AG08395 (cell line): ENCODE measurements around the gene KCNN4.
"Not testable (repeated sequence)": the region's sequence is repeated elsewhere in the genome, so short reads cannot be mapped to it uniquely, and the experiment has no call there.

ENCODE experiments used
- DNase-seq: peaks from one replicate; pipeline ENCODE4 v3.0.0; 2012; ENCODE audit warnings: mixed read lengths, low spot score

The KCNN4 gene

GRCh38 chr19:43774103-43774939 is 6.5 kb downstream of the KCNN4 start:
- DNase-seq = peak; percentile 66

GRCh38 chr19:43773725-43774102 is 7.1 kb downstream of the KCNN4 start:
- no peak for DNase-seq

DNA sequence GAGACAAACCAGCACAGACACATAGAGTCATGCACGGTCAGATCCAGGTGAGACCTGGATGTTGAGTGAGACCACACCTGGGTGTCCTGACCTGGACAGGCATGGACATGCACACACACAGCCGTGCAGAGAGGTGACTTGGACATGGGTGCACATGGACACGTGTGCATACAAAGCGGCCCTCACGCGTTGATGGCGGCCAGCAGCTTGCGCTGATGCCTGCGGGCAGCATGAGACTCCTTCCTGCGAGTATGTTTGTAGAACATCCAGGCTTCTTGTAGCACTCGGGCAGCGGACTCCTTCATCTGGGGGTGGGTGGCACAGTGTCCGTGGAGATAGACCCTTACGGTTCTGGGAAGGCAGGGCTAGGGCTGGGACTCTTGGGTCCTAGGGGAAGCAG is 11.5 kb downstream of the KCNN4 start:
- no peak for DNase-seq

- DNase-seq = no peak
Measured at GRCh38 chr19:43768273-43769050, 12.3 kb downstream of the KCNN4 start.

DNA sequence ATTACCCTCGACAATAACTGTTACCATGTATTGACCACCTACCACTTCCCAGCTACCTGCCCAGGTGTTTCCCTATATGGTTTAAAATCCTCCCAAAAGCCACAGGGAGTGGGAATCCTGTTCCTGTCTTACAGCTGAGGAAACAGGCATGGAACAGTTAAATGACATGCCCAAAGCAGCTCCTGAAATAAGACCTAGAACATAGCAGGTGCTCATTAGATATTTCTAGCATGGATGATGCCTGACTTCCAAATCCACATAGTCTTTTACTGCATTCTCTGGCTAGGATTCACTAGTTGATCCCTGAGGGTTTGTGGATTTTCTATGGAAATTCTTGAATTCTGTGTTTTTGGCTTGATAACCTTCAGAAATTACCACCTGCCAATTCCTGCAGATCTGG is 13.0 kb downstream of the KCNN4 start:
- DNase-seq = no peak

- no peak for DNase-seq
Measured at GRCh38 chr19:43767316-43767715, 13.5 kb downstream of the KCNN4 start.

DNA sequence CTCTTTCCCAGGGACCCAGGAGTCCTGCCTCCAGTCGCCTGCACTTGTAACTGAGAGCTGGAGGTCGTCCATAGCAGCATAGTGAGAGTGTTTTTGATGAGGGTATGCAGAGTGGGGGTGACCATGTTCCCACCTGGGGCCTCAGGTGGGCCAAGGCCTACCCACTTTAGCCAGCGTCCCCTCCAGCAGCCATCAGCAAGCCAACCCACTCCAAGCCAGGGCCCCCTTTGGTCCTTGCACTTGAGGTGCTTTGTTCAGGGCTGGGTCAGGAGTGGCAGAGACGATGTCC is 14.1 kb downstream of the KCNN4 start:
- DNase-seq = no peak

DNA sequence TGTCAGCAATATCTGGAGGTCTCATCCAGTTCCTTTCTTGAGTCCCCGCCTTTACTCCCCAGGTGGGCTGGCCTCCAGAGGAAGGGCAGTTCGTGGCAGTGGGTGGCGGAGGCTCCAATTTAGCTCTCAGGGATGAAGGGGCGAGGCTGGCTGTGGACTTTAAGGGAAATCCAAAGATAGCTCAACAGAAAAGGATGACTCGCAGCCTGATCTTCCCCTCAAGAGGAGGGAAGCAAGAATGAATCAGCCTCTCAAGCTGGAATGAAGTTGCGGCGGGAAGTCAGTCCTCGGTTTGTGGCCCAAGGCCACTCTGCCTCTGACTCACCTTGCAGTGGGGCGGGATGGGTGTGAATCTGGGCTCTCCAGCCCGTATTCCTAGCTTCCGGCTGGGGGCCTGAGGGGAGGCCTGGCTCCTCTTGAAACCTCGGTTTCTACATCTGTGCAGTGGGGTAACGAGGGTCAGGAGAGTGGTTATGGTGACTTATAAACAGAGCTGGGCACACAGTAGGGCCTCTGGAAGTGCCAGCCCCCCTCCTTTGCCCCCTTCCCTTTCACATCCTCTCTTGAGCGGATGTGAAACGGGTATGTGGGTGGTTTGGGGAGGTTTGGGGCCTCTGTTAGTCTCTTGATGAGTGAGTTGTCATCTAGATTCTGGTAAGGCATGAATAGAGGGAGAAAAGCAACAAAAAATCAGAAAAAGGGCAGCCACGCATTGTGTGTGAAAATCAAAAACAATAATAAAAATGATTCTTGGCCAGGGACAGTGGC is 15.5 kb downstream of the KCNN4 start:
- peak; percentile 93 for DNase-seq

DNA sequence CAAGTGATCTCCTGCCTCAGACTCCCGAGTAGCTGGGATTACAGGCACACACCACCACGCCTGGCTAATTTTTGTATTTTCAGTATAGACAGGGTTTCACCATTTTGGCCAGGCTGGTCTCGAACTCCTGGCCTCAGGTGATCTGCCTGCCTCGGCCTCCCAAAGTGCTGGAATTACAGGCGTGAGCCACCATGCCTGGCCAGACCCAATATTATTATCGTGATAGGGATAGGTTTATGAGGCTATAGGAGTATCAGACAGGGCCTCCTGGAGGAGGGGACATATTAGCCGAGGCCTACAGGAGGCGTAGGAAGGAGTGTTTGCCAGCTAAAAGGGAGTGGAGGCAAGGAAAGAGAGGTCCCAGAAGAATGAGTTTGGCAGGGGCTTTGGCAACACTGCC is 16.1 kb downstream of the KCNN4 start:
- not testable (repeated sequence) for DNase-seq

DNA sequence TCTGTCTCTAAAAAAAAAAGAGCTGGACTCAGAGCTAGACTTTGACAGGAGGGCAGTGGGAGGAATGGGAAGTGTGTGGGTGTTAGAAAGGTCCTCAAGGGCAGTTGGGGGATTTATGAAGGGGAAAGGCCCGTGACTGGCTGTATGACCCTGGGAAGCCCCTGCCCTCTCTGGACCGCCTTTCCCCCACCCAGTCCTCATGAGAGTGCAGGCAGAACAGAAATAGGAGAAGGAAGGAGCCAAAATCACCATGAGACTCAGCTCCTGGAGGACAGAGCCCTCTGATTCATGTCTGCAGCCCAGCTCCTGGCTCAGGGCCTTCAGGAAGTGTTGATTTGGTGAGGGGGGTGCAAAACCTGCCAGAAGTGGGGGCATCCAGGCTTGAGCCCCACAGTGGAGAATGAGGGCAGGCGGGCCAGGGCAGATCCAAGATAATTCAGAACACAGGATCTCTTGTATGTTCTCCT is 17.3 kb downstream of the KCNN4 start:
- peak; percentile 21 for DNase-seq

- no peak for DNase-seq
Measured at GRCh38 chr19:43762814-43763213, 18.0 kb downstream of the KCNN4 start.

DNA sequence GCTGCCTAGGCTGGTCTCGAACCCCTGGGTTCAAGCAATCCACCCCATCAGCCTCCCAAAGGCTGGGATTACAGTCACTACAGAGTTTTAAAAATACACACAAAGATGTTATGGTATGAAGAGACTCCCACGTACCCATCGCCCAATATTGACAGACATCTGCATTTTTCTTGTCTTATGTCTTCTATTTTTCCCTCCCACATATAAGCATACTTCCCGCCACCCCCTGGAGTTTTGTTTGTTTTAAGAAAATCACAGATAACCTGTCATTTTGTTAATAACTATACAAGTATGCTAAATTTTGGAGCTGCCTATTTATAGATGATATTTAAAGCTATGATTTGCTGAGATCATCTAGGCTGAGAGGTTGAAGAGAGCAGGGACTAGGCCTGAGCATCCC is 19.8 kb downstream of the KCNN4 start:
- DNase-seq = no peak

DNA sequence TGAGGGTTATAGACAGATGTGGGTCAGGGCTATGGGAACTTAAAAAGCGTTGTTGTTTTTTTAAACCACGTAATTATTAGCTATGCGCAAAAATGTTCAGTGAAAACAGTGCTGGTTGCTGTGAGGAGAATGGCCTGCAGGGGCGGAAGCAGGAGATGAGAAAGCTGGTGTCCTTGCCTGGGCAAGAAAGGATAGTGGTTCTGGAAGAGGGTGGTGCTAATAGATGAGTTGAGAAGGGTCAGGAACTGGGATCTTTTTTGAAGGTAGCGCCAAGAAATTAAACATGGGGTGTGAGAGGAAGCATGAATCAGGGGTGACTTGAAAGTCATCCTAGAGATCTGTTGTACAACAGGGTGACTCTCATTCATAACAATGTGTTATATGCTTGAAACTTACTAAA is 21.3 kb downstream of the KCNN4 start:
- peak; percentile 43 for DNase-seq

GRCh38 chr19:43755256-43755801 is 25.4 kb downstream of the KCNN4 start:
- peak; percentile 73 for DNase-seq

DNA sequence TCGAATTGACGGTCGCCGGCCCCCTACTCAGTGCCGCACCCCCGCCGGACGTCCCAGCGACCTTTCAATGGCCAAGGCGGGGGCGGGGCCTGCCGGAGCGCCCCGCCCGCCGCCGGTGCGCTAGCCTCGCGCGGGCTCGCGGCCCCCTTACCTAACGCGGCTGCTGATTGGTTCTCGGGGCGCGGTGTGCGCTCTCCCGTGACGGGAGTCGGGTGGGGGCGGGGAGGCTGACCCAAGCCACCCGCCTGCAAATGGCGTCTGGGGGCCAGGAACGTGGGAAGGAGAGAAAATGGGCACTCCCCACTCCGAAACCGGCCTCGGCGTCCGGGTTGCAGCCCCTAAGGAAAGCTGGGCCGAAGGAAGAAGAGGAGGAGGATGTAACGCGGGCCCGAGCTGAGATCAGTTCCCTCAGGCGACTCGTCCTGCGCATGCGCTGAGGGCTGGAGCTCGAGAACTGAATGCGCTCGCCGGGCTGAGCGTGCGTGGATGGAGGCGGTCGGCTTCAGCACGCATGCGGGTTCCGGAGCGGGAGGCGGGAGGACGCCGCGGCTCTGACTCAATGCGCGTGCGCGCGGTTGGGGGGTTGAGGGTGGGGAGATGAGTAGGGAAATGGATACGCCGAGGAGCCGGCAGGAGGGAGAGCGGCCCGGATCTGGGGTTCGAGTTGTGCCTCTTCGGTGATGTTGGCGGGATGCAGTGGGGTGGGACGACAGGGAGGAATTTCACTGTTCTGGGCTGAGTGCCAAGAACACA is 26.1 kb downstream of the KCNN4 start, which contains the start of gene SMG9:
SMG9 (minus strand) TSS at position 460 of the 753 bp plus-strand sequence. CDS start 4,221 bp downstream, outside the sequence.
- DNase-seq = peak; percentile 99

GRCh38 chr19:43754253-43754502 is 26.6 kb downstream of the KCNN4 start:
- no peak for DNase-seq

GRCh38 chr19:43752287-43752875 is 28.4 kb downstream of the KCNN4 start:
- no peak for DNase-seq

DNA sequence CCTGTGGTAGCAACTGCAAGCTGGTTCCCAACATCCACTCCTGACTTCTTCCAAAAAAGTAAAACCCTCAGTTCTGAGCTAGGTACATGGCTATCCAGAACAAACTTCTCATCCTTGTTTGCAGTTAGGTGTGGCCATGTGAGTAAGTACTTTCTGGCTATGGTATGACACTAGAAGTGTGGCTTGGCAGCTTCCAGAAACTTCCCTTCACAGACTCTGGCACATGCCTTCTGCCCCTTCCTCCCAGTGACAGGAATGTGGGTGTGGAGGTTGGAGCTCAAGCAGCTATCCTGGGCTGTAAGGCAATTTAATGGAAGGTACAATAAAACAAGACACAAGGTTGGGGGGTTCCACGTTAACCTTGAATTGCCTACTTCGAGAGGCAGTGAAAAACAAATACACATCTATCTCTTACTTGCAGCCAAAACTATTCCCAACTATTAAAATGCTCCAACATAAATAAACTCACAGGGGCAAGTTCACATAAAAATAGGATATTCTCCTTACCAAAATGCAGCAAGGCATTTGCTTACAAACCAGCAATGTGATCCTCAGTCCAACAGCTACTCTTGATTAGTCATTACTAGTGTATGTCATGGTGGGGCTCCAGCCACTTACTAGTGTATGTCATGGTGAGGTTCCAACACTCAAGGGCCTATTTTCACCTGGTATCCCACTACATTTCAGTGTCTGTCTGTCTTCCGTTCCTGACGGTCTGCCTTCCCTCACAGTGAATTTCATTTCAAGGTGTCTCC is 29.1 kb downstream of the KCNN4 start:
- DNase-seq = no peak

DNA sequence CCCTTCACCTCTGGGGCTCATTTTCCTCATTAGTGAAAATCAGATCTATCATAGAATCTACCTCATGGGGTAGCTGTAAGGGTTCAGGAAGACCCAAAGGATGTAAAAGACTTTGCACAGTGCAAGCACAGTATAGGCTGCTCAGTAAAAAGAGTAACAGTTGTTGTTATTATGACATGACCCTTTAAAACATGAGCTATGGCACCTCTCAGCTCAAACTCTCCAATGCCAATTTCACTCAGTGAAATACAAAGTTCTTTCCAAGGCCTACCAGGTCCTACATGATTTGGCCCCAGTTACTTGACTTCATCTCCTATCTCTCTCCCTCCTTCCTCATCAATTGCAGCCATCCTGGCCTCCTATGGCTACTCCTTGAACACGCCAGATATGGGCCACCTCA is 30.9 kb downstream of the KCNN4 start:
- no peak for DNase-seq

- DNase-seq = no peak
Measured at GRCh38 chr19:43749152-43749551, 31.6 kb downstream of the KCNN4 start.

DNA sequence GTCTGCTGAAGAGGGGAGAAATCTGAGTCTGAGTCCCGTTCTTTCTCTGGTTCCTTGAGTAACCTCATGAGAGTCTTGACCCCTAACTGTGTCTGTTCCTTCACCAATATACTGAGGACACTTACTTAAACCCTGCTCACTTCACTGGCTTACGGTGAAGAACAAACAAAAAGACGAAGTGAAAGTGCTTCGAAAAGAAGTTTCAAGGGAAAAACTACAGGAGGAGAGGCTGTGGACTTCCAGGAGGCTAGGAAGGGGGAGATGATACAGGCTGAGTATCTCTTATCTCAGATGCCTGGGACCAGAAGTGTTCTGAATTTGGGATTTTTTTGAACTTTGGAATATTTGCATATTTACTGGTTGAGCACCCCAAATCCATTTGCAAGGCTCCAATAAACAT is 32.1 kb downstream of the KCNN4 start:
- no peak for DNase-seq
